NCI-H1694 treated with DMSO at 0.1 percent for 48 hours (cell line): Measurements from ENCODE around the gene CCDC97.
A peak's percentile ranks its signal among the peaks of the same experiment; 100 is the strongest.
"Not testable (repeated sequence)": the region's sequence is repeated elsewhere in the genome, so short reads cannot be mapped to it uniquely, and the experiment has no call there.

Source experiments
- DNase-seq: peaks from one replicate; lab custom pipeline; 2025; lab: John Stamatoyannopoulos, UW

CCDC97 gene

DNA sequence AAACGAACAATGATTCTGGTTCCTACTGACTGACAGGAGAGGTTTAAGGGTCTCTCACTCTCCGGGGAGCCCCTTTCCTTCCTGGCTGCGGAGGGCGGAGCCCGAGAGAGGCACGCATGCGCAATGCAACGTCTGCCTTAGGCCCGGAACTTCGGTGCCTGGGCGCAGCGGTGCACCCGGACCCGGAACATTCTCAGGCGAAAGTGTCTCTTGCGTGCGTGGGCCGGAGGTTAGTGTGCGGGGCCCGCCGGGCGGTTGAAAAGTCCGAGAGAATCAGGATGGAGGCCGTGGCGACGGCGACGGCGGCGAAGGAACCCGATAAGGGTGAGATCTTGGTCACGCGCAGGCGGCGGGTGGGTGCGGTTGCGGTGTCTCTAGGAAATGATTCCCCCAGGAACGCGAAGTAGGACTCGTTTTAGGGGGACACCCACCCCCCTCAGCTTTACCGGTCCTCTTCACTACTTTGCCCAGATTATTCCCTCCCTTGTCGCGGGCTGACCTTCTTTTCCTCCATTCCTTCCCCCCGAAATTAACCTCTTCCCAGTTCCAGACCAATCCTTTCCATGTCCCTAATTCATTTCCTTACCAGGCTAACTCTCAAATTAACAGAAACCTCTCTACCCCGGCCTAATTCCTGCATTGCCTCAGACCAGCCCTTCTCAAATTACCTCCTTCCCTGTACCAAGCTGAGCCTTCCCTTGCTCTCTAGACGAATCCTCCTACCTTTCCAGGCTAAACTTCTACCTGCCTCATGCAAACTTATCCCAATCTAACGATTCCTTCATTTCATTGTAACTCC is at the start of gene CCDC97:
Gene CCDC97 (plus strand): TSS at position 140 of the 799 bp plus-strand sequence. CDS start 139 bp downstream, at position 279.
- DNase-seq = peak; percentile 86

DNA sequence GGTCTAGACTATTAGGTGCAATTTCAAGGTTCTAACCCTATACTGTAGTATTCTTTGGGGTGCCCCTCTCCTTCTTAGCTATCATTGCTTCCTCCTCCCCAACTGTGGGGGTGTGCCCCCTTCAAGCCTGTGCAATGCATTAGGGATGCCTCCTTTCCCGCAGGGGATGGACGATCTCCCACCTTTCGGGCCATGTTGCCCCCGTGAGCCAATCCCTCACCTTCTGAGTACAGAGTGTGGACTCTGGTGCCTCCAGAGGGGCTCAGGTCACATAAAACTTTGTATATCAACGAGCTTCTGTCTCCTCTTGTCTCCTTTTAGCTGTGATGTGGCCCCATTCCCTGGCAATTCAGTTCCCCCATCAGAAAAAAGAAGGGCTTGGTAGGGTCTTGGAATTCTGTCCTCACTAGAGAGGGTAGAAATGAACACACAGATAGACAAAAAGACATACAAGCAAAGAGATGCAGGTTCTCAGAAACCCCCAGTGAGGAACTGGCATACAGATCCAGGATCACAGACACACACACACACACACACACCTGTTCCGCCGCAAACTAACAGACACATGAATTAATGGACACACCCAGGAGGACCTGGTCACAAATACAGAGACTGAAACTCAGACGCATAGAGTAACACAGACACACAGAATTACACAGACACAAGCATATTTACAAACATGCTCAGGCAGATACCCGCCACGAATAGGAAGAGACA is 48.3 kb upstream of the CCDC97 start:
- no peak for DNase-seq

DNA sequence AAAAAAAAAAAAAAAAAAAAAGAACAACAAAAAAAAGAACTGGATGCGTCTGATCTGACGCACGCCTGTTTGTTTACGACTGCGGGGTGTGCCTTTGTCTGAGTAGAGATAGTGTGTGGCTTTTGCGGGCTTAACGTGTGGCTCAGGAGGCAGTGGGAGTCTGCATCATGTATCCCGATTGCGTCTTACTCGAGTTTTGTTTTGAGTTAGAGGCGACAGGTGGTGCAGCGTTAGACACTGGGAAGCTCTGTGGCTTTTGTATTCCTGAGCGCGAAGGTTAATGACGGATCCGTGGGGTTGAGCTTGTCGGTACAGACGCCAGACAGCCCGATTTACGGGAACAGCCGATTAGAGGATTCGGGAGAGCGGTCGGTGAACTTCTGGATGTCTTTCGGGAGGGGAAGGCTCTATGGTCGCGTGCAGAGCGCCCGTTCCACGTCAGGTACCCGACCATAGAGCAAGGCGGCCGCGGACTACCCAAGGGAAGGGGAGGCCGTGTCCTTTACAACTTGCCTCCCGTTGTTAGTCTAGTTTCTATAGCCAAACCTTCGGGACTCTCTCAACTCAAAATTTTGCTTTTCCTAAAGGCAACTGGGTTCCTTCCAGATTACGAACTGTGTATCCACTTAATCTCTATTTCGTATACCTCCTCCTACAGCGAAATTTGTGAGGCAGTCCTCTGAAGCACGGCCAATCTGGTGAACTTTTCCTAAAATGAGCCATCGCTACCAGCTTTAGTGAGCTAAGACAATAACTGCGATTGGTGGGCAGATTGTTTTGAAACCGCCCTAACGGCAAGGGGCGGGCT is 46.7 kb upstream of the CCDC97 start:
- DNase-seq = peak; percentile 90

DNA sequence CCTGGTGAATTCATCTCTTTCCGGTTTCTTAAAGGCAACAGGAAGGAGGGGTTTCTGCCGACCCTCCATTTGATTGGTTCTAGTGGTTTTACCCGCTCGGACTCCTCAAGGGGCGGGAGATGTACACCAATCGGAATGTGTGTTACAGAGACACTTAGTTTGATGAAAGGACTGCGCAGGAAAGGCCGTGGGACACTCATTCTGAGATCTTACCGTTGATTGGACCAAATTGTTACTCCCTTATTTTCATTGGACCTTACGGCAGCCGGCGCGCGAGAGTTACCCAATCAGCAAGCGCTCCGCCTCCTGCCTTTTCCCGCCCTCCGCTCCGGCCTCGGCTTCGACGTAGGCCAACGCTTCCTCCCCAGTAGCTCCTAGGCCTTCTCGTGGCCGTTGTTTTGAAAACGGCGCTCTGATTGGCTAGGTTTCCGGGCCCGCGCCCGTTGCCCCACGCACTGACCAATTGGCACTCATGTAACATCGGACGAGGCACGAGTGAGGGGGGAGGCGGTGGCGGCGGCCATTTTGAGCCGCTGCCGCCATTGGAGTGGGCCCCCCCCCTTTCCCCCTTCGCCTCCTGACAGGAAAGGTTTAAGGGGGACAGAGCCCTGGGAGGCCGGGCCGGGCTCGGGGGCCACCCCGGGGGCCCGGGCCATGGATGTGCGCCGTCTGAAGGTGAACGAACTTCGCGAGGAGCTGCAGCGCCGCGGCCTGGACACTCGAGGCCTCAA is 46.0 kb upstream of the CCDC97 start, which contains the start of gene HNRNPUL1:
Gene HNRNPUL1 (plus strand): TSS at position 523 of the 731 bp plus-strand sequence. CDS start 132 bp downstream, at position 655.
- peak; percentile 100 for DNase-seq

DNA sequence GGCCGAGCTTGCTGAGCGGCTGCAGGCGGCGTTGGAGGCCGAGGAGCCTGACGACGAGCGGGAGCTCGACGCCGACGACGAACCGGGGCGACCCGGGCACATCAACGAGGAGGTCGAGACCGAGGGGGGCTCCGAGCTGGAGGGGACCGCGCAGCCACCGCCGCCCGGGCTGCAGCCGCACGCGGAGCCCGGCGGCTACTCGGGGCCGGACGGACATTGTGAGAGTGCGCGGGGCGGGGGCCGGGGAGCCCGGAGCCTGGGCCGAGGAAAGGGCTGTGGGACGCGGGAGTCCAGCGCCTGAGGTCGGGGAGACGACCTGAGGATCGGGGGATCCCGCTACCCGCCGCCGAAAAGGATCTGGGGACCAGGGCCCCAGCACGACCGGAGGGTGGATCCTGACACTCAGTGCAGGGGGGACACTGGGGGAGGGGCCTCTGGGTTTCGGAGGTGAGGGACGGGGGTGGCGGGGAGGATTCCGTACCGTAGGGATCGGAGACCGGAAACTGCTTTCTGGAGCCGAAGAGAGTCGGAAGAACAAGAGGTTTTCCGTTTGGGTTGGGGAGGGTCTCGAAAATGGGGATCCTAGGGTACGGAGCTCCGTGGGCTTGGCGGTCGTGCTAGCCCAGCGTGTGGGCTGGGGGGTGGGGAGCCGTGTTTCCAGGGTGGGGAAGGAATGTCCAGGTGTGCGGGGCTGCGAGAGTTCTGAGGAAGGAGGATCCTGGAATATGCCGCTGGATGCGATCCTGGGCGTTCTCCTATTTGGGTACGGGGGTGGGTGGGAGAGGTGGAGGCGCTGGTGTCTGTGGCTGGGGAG is 45.2 kb upstream of the CCDC97 start:
- DNase-seq = peak; percentile 8

DNA sequence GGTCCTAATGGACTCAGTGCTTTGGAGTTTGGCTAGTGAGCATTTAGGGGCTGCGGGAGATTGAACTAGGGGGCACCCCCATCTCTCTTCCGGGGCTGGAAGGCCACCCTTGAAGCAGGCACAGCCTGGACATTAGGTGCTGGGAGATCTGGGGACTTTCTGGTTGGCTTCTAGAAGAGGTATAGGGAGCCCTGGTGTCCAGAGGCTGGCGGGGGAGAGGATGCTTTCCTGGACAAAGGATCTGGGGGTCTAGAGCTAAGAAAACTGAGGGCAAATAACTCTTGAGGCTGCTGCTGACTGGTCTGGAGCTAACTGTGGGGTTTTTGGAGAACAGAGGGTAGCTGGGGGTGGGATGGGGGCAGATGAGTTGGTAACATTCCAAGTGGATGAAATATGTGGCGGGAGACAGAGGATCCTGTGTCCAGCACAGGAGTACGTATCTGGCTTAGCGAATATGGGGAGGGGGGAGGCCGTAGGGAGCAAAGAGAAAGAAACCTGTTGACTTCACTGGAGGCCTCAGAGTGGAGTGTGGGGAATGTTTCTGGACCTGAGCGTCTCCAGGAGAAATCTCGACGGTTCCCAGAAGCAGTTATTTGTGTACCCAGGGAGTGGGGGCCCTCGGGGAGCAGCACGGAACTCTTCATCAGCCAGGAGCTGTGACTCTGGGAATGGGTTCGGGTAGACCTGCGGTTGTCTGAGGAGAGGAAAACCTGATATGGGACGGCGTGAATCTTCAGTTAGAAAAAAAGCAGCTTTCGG is 44.4 kb upstream of the CCDC97 start:
- DNase-seq = no peak

DNA sequence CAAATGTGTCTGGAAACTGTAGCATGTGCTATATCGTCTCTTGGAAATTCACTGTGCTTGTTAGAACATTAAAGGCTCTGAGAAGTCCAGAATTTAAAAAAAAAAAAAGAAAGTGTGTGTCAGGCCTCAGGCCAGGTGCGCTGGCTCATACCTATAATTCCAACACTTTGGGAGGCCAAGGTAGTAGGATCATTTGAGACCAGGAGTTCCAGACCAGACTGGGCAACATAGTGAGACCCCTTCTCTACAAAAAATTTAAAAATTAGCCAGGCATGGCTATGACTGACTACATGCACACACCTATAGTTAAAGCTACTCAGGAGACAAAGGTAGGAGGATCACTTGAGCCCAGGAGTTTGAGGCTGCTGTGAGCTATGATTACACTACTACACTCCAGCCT is 40.9 kb upstream of the CCDC97 start:
- no peak for DNase-seq

DNA sequence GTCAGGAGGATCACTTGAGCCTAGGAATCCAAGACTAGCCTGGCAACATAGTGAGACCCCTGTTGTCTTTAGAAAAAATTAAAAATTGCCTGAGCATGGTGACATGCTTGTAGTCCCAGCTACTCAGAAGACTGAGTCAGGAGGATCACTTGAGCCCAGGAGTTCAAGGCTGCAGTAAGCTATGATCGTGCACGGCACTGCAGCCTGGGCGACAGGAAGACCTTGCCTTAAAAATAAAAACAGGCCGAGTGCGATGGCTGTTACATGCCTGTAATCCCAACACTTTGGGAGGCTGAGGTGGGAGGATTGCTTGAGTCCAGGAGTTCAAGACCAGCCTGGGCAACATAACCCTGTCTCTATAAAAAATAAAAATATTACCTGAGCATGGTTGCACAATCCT is 40.4 kb upstream of the CCDC97 start:
- DNase-seq = no peak

DNA sequence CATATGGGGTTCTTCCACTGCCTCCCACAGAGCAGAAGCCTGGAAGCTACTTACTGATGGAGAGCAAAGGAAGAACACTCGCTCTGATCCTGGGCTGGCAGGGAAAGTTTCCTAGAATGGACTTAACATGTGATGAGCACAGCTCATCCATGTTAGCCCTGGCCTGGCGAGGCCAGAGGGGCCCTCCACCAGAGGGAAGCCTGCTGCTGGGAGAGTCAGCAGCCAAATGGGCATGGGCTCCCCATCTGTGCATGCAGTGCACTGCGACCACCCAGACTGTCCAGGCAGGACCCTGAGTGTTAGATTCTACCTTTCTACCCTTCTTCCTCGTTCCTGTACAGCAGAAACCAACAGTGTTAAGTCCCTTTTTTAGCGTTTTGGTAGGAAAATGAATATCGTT is 36.9 kb upstream of the CCDC97 start:
- DNase-seq = no peak

DNA sequence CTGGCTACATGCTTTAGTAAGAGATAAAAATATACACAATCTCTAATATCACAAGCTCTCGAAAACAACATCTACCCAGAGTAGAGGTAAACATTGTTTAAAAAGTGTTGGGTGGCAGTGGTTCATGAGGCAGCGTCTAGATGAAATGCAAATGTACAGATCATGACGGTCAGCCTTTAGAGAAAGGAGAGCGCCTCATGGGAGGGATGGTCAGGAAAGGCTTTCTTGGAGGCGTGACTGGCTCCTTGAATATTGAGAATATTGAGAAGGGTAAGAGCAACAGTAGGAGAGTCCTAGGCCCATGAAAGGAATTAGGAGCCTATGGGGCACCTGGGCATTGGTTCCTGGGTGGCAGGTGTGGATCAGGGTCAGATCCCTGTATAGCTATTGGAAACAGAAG is 35.2 kb upstream of the CCDC97 start:
- DNase-seq = no peak

DNA sequence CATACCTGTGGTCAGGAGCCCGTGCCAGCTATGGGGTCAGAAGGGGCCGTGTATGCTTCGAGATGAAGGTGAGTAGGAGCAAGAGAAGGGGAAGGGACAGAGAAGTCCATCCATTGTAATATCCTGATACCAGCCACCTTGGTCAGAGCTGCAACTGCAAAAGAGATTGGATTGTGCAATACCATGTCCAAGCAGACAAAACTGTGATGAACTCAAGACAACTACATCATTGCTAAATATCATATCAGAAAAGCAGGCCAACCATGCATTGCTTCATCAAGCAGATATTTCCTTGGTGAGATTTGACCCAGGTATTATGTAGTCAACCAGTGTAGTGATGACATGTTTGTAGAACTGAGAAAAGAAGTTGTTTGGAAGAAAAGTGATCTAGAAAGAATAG is 33.7 kb upstream of the CCDC97 start:
- no peak for DNase-seq

DNA sequence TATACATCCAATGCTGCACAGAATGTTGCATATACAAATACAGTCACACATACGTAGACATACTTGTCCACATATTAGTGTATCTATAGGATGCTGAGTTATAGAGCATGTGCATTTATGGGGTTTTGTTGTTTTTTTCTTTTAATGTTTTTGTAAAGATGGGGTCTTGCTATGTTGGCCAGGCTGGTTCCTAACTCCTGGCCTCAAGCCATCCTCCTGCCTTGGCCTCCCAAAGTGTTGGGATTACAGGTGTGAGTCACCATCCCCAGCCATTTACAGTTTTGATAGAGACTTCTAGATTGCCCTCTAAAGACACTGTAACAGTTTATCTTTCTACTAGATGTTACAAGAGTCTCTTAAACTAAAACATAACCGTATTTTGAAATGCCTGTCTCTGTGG is 31.5 kb upstream of the CCDC97 start:
- DNase-seq = no peak

DNA sequence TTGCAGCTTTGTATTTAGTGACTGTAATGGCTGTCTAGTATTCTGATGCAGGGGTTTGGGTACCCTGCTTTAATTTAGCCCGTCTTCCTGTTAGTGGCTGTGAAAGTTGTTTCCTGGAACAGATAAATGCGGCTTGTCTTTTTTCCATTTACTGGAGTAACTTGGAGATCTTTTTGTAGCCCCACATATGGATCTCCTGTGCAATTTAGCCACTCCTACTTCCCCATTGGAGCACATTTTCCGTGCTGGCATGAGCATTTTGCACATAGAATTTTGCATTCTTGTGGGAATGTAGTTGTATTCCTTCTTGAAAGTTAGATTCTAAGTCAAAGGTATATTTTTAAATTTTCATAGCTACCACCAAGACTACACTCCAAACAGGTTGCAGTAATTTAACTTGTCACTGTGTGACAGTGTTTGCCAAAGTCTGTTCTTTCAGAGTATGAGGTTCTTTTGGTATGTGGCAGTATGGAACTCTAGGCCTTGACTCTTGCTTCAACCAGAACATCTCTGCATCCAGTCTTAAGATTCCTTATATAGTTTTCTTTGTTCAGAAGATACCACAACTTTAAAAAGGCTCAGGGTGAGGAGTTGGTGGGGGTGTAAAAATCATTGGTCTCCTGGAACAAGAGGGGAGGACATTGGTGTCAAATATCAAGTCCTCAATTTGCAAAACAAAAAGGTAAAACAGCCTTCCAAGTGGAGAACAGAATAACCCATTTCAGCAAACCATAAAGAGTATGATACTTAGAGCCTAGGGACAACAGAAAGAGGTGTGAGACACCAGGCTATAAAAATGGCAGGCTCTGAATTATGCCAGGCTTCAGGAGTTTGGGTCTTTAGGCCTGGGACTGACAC is 21.1 kb upstream of the CCDC97 start:
- DNase-seq = no peak

DNA sequence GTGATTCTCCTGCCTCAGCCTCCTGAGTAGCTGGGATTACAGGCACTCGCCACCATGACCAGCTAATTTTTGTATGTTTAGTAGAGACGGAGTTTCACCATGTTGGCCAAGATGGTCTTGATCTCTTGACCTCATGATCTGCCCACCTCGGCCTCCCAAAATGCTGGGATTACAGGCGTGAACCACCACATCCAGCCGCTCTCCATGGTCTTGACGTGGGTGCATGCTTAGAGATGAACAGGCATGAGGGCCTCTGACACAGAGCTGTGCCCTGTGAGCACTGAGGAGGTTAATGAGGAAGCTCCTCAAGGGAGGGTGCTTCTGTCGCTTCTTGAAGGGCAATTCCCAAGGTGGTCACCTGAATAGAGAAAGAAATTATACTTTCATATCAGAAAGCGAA is 20.2 kb upstream of the CCDC97 start:
- DNase-seq = not testable (repeated sequence)

DNA sequence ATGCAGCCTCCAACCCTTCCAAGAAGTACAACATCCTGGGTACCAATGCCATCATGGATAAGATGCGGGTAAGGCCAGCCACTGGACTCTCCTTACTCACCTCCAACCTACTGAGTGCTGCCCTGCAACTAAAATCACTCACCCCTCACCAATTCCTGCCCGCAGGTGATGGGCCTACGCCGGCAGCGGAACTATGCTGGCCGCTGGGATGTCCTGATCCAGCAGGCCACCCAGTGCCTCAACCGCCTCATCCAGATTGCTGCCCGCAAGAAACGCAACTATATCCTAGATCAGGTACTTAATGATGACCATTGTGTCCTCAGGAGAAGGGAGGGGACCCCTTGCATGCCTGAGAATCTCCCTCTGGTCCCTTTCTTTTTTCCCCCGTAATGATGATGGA is 15.6 kb upstream of the CCDC97 start:
- no peak for DNase-seq

DNA sequence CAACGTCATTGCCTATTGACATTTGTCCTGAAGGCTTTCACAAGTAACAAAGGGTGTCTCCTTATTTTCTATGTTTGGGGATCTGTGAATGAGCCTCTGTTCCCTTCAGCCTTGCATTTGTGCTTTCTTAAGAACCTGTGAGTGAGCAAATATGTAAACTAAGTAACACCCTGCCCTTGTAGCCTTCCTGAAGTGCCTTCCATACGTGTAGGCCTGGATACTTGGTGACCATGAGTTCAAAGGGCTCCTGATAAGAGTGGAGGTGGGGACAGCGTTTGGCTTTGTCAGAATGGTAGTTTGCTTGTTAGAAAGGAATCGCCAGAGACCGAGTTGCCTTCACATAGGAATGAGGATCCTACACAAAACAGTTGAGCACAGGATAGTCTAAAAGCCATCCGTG is 14.5 kb upstream of the CCDC97 start:
- DNase-seq = no peak

DNA sequence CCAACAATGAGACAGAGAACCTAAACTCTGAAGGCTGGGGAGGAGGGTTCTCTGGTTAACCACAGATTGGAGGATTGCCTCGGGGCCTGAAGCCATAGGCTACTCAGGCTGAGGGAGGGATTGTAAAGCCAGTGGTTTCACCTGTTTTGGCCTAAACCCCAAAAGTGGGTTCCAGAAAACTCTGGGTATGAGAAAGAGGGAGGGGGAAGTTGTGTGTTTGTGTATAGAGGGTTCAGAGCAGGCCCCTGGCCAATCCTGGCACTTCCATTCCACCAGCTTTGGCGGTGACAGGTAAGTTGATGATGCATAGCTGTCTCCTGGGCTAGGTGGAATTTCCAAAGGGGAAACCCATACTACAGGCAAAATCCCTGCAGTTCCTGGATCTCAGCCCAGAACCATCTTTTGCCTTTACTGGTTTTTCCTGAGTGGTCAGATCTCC is 13.5 kb upstream of the CCDC97 start:
- no peak for DNase-seq

DNA sequence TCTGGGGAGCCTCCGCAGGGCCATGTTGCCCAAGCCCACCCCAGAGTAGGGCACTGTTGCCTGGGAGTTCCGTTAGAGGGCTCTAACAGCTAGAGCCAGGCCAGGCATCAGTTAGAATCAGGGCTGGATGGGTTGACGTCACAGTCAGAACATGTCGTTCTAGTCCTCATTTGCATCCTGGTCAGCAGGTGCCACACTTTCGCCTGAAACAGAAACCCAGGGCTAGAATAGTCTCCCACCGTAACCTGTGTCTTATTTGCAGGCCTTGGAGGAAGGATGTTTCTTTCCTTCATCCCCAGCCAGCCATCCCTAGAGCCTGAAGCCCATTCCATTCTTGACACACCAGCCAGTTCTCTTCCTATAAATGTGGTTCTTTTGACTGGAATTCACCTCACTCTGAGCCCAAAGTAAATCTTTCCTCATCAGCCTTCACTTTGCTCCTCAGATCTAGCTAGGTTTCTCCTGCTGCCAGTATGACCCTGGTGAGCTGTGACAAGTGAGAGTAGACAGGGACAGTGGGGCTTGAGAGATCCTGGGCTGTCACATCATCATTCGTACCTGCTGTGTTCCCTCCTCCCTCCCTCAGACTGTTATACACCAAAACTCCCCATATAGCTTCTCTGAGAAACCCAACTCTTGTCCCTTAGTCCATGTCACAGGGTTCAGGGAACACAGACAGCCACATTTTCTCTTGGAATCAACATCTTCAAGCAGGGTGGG is 12.2 kb upstream of the CCDC97 start:
- DNase-seq = no peak
